SK-N-SH (cell line): ENCODE data around the gene MPP4.
"Not testable (repeated sequence)": the region's sequence is repeated elsewhere in the genome, so short reads cannot be mapped to it uniquely, and the experiment has no call there.

Experiments used
- EP300 ChIP-seq, 2 experiments: IDR thresholded peaks; 2 replicates each; pipeline versions ENCODE4 v1.4.0 to v1.6.1; 2012; ENCODE audit warnings: borderline replicate concordance in 1 of 2, low read depth in 1 of 2, low read length in 1 of 2
- GATA2 ChIP-seq: sonication (generic); formaldehyde crosslinking; IDR thresholded peaks from 2 replicates; pipeline ENCODE4 v1.5.0; 2020; ENCODE audit warnings: mild to moderate bottlenecking, missing genetic modification reagents
- SIN3A ChIP-seq: IDR thresholded peaks from 2 replicates; pipeline ENCODE4 v1.6.1; 2012; ENCODE audit warnings: low read depth, mild to moderate bottlenecking, low read length, moderate library complexity, borderline replicate concordance
- TF ChIP-seq, protein P1 (sequence below): fragments of 200-600 bp; sonication (generic); IDR thresholded peaks from 2 replicates; pipeline ENCODE4 v1.6.1; 2017; ENCODE audit warnings: antibody characterized with exemption, mild to moderate bottlenecking, moderate library complexity
- TF ChIP-seq, protein P2 (sequence below): IDR thresholded peaks from 2 replicates; pipeline ENCODE4 v1.4.0; 2012; ENCODE audit warnings: low read depth, borderline replicate concordance

DNA sequence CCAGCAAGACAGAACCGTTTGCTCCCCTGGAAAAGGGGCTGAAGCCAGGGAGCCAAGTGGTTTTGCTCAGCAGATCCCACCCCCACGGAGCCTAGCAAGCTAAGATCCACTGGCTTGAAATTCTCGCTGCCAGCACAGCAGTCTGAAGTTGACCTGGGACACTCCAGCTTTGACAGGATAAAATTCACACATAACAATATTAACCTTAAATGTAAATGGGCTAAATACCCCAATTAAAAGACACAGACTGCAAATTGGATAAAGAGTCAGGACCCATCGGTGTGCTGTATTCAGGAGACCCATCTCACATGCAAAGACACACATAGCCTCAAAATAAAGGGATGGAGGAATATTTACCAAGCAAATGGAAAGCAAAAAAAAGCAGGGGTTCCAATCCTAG is 27.2 kb downstream of the MPP4 start:
- TF ChIP-seq SIN3A; GATA2 (CRISPR knock-in tag); EP300 (IDR thresholded peaks at IDR 0.05; ENCODE audit: borderline replicate concordance in 1 of 2, low read depth in 1 of 2, low read length in 1 of 2): not testable (repeated sequence)
- TF ChIP-seq, protein P1, sequence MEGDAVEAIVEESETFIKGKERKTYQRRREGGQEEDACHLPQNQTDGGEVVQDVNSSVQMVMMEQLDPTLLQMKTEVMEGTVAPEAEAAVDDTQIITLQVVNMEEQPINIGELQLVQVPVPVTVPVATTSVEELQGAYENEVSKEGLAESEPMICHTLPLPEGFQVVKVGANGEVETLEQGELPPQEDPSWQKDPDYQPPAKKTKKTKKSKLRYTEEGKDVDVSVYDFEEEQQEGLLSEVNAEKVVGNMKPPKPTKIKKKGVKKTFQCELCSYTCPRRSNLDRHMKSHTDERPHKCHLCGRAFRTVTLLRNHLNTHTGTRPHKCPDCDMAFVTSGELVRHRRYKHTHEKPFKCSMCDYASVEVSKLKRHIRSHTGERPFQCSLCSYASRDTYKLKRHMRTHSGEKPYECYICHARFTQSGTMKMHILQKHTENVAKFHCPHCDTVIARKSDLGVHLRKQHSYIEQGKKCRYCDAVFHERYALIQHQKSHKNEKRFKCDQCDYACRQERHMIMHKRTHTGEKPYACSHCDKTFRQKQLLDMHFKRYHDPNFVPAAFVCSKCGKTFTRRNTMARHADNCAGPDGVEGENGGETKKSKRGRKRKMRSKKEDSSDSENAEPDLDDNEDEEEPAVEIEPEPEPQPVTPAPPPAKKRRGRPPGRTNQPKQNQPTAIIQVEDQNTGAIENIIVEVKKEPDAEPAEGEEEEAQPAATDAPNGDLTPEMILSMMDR: not testable (repeated sequence)
- TF ChIP-seq, protein P2, sequence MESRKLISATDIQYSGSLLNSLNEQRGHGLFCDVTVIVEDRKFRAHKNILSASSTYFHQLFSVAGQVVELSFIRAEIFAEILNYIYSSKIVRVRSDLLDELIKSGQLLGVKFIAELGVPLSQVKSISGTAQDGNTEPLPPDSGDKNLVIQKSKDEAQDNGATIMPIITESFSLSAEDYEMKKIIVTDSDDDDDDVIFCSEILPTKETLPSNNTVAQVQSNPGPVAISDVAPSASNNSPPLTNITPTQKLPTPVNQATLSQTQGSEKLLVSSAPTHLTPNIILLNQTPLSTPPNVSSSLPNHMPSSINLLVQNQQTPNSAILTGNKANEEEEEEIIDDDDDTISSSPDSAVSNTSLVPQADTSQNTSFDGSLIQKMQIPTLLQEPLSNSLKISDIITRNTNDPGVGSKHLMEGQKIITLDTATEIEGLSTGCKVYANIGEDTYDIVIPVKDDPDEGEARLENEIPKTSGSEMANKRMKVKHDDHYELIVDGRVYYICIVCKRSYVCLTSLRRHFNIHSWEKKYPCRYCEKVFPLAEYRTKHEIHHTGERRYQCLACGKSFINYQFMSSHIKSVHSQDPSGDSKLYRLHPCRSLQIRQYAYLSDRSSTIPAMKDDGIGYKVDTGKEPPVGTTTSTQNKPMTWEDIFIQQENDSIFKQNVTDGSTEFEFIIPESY: not testable (repeated sequence)
